Prostate gland (tissue), 2 donors: ENCODE measurements around the gene NCAN.

Experiments used
- POLR2A ChIP-seq: fragments of 450-650 bp; IDR thresholded peaks from one replicate; pipeline ENCODE4 v1.6.1; 2016; ENCODE audit warnings: antibody characterized with exemption, mild to moderate bottlenecking
- TF ChIP-seq, protein P1 (sequence below), 4 experiments: fragments of 200-600 bp in 2 of 4; fragments of 450-650 bp in 2 of 4; sonication (generic) in 2 of 4; IDR thresholded peaks; 1 replicate in 3 of 4; 2 replicates in 1 of 4; pipeline ENCODE4 v1.5.1; 2016 to 2019; ENCODE audit warnings: antibody characterized with exemption in 4 of 4, mild to moderate bottlenecking in 2 of 4, moderate library complexity in 2 of 4

DNA sequence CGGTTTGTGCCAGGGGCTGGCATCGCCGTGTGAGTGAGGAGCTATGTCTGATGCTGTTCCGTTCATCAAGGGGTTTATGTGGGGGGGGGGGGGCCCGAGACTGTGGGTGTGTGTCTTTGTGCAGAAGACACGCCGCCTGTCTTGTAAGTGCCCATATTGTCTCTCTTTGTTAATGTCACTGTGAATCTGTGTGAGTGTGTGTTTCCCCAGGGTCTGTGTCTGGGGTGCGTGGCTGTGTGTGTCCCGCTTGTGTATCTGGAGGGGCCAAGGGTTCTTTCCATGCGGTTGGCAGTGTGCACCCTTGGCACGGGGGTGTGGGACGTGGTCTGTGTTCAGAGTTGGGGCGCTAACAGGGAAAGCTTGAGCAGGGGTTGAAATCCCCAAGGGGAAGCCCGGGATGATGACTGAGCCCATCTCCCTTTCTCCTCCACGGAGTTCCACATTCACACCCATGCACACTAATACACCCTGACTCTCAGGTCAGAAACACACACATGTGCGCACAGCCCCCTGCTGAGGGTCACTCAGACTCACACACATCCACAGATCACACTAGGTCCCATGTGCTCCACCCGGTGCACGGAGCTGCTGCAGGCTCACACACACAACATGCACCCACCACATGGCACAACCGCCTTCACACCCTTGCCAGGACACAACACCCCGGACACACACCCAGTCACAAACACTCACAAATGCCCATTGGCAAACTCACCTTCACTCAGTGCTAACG lies 1.8 kb downstream of the NCAN start:
- no peak for TF ChIP-seq POLR2A
- TF ChIP-seq, protein P1, sequence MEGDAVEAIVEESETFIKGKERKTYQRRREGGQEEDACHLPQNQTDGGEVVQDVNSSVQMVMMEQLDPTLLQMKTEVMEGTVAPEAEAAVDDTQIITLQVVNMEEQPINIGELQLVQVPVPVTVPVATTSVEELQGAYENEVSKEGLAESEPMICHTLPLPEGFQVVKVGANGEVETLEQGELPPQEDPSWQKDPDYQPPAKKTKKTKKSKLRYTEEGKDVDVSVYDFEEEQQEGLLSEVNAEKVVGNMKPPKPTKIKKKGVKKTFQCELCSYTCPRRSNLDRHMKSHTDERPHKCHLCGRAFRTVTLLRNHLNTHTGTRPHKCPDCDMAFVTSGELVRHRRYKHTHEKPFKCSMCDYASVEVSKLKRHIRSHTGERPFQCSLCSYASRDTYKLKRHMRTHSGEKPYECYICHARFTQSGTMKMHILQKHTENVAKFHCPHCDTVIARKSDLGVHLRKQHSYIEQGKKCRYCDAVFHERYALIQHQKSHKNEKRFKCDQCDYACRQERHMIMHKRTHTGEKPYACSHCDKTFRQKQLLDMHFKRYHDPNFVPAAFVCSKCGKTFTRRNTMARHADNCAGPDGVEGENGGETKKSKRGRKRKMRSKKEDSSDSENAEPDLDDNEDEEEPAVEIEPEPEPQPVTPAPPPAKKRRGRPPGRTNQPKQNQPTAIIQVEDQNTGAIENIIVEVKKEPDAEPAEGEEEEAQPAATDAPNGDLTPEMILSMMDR (IDR thresholded peaks at IDR 0.05): no peak
